Osteocyte (in vitro differentiated cells): ENCODE measurements around the gene ABCF2. TPM values are rescaled to one million over a fixed set of nuclear protein-coding genes. Genes with fewer than 3 reads are reported as not detected.
A peak's percentile ranks its signal among the peaks of the same experiment; 100 is the strongest.

Experiments
- DNase-seq: peaks from one replicate; pipeline ENCODE4 v3.0.0; 2021; ENCODE audit warnings: mixed read lengths; ENCODE audit not compliant: unreplicated experiment; ENCODE audit errors: extremely low spot score
- H3K27ac Mint-ChIP-seq: one replicate; pipeline ENCODE4 v1.8.0; 2021; ENCODE audit warnings: mild to moderate bottlenecking, mixed read lengths; ENCODE audit not compliant: unreplicated experiment
- H3K27me3 Mint-ChIP-seq: one replicate; pipeline ENCODE4 v1.8.0; 2021; ENCODE audit warnings: mixed read lengths; ENCODE audit not compliant: unreplicated experiment
- H3K36me3 Mint-ChIP-seq: one replicate; pipeline ENCODE4 v1.8.0; 2021; ENCODE audit warnings: mixed read lengths; ENCODE audit not compliant: unreplicated experiment
- H3K4me1 Mint-ChIP-seq: one replicate; pipeline ENCODE4 v1.8.0; 2021; ENCODE audit warnings: mixed read lengths; ENCODE audit not compliant: unreplicated experiment
- H3K4me3 Mint-ChIP-seq: one replicate; pipeline ENCODE4 v1.8.0; 2021; ENCODE audit warnings: mild to moderate bottlenecking, moderate library complexity, mixed read lengths; ENCODE audit not compliant: unreplicated experiment
- H3K9me3 Mint-ChIP-seq: one replicate; pipeline ENCODE4 v1.8.0; 2021; ENCODE audit warnings: mixed read lengths; ENCODE audit not compliant: unreplicated experiment
- total RNA-seq: library from RNA; stranded (reverse); gene quantifications from 2 replicates; pipeline ENCODE4 v1.2.1, GENCODE V29; 2021
- TF ChIP-seq, protein P1 (sequence below): fragments of 200-600 bp; sonication (generic); IDR thresholded peaks from 2 replicates; pipeline ENCODE4 v1.5.0; 2021; ENCODE audit warnings: antibody characterized with exemption, mild to moderate bottlenecking, moderate library complexity

ABCF2 gene
- total RNA-seq, 1 donor from 2014 or later, result 43.9 TPM

DNA sequence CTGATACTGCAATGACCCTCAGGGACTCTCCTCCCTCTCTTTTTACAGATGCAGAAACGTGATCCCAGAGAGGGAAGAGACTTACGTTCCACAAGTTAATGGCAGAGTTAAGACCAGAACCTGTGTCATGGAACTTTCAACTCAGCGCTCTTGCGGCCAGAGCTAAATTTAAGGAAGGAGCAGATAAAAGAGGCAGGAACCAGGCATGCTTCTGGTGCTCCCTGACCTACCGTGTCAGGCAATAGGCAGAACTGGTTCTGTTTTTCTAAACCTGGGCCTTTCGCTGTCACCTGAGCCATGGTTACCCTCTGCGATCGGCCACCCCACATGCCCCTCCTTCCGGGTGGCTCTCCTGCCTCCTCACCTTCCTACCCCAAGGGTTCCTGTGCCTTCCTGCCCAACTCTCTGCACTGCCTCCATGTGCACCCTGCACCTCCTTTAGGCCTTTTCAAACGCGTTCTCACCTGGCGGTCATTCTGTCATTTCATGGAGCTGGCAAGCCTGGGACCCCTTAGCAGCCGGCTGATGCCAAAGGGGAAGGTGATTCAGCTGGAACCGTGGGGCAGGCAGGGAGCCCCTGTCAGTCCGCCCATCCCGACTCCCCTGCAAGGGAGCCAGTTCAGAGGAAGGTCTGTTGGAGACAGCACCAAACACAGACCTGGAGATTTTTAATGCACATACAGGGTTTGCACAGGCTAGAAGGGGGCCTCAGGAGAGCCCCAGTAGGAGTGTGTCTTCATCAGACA is 51.8 kb downstream of the ABCF2 start:
- peaks cover 57% of the 10 kb centered on the region for H3K27me3 Mint-ChIP-seq
- no peaks in the 10 kb centered on the region for H3K9me3 Mint-ChIP-seq
- TF ChIP-seq, protein P1, sequence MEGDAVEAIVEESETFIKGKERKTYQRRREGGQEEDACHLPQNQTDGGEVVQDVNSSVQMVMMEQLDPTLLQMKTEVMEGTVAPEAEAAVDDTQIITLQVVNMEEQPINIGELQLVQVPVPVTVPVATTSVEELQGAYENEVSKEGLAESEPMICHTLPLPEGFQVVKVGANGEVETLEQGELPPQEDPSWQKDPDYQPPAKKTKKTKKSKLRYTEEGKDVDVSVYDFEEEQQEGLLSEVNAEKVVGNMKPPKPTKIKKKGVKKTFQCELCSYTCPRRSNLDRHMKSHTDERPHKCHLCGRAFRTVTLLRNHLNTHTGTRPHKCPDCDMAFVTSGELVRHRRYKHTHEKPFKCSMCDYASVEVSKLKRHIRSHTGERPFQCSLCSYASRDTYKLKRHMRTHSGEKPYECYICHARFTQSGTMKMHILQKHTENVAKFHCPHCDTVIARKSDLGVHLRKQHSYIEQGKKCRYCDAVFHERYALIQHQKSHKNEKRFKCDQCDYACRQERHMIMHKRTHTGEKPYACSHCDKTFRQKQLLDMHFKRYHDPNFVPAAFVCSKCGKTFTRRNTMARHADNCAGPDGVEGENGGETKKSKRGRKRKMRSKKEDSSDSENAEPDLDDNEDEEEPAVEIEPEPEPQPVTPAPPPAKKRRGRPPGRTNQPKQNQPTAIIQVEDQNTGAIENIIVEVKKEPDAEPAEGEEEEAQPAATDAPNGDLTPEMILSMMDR, result no peak

DNA sequence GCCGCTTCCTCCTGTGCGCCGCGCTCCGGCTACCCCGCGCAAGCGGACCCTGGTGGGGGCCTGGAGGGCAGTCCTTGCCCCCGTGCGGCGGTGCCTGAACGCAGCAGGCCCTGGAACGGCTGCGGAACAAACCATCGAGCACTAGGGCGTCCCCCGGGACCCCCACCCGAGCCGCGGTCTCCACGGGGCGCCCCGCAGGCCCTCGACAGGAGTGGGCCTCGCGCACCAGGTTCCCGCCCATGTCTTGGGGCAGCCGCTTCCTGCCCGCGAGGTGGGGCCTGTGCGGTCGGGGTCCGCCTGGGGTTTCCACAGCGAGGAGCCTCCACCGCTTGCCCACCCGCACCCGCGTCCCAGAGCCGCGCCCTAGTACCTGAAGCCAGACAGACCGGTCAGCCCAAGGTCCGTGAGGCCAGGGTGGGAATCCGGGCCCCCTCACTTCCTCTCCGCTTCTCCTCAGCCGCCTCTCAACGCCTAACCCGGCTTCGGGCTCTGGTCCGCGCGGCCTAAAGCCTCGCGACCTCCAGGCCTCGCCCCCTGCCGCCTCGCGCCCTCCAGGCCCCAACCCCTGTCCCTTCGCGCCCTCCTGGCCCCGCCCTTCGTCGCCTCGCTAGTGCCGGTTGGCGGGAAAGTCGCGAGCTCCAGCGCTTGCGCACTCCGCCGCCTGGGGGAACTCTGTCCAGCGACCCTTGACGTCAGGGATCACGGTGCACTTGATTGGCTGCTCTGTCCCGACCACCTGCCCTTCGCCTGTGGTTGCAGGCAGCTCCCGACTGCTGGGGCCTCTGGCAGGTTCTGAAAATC is 52.6 kb downstream of the ABCF2 start:
- Mint-ChIP-seq H3K27me3 (peaks cover 56% of the 10 kb centered on the region), H3K4me3 (no peak overlapping the region), H3K36me3 (no peaks in the 10 kb centered on the region), H3K4me1 (no peaks in the 10 kb centered on the region), H3K9me3 (no peaks in the 10 kb centered on the region), H3K27ac (no peak overlapping the region)
- DNase-seq, result peak; percentile 84
- TF ChIP-seq, protein P1, result no peak

More for the DNA sequence above, 51.8 kb downstream of the ABCF2 start:
- H3K4me3 Mint-ChIP-seq, result no peak overlapping the region
- H3K36me3 Mint-ChIP-seq, result no peaks in the 10 kb centered on the region
- H3K27ac Mint-ChIP-seq, result no peak overlapping the region
- H3K4me1 Mint-ChIP-seq, result no peaks in the 10 kb centered on the region
- DNase-seq, result peak; percentile 69

DNA sequence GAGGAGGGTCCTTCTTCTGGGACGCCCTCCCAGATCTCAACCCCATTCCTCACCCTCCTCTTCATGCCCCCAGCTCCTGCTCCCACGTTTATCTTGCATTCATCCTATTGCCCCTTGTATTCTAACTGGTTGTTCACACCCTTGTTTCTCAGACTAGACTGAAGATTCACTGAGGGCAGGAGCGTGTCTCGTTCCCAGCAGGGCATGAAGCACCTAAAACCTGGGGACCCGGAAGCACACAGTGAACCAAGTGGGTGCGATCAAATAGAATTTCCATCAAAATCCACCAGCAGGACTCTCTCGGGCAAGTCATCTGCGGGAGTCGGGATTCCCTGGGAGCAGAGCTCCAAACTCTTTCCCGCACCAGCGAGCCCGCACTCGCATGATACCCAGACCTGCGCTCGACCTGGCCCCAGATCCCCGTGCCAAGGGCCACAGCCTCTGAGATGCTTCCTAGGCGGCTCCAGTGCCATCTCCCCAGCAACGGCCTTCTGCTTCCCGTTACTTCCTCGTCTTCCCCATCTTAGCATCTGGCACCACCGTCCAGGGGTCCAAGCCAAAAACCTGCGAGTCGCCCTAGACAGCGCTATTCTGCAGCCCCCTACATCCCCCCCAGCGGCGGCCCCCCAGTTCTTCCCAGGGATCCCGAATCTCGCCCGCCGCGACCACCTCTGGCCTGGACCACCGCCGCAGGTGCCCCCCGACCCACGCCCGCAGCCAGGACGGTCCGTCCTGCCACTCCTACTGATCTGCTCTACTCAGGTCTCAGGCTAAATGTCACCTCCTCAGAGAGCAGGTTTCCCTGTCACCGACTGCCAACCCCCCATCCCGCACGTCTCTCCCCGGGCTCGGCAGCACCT is 53.4 kb downstream of the ABCF2 start:
- Mint-ChIP-seq H3K4me3 (no peak overlapping the region), H3K36me3 (no peaks in the 10 kb centered on the region), H3K4me1 (no peaks in the 10 kb centered on the region), H3K9me3 (no peaks in the 10 kb centered on the region), H3K27ac (no peak overlapping the region), H3K27me3 (peaks cover 58% of the 10 kb centered on the region)
- TF ChIP-seq, protein P1, result no peak
- DNase-seq, result peak; percentile 81

DNA sequence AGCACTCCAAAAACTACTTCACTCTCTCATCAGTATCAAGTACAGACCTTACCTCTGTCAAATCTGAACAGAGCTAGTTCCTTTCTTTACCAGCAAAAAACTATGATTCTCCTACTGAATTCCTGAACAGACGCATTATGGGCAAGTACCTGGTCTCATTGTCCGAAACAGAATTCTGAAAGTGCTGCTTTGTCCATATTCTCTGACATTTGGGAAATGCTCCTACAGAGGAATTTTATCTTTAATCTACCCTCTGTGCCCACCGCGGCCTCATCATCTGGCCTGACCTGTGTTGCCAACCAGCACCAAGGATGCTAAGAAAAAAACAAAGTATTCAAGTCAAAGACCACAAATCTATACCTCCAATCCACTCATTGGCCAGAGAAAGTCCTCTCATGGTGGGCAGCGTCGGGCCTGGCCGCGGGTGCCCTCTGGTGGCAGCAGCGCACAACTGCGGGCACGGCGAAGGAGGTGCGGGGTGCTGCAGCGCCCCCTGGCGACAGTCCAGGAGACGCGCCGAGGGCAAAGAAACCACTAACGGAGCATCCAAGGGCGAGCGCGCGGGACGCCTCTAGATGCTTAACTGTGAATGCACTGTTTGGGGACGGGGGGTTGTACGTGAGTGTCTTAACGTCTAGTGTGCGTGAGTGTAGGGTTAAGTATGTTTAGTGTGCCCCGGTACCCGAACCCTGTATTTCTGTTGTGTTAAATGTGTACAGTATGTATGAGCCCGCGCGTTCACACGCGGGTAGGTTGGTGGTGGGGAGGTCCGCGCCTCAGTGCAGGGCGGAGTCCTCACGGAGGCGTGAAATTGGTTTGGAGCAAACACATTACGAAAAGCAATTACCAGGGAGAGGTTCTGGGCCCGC is 54.5 kb downstream of the ABCF2 start:
- no peak overlapping the region for H3K4me3 Mint-ChIP-seq
- peak; percentile 94 for DNase-seq
- TF ChIP-seq, protein P1, result peak; percentile 100
- H3K27me3 Mint-ChIP-seq, result peaks cover 55% of the 10 kb centered on the region
- H3K9me3 Mint-ChIP-seq, result no peaks in the 10 kb centered on the region
- no peak overlapping the region for H3K27ac Mint-ChIP-seq
- no peaks in the 10 kb centered on the region for H3K36me3 Mint-ChIP-seq
- H3K4me1 Mint-ChIP-seq, result no peaks in the 10 kb centered on the region
